HepG2 (cell line): ENCODE data around the gene RAN. TPM values are rescaled to one million over a fixed set of nuclear protein-coding genes. Genes with fewer than 3 reads are reported as not detected.

Experiments
- FOXJ3 ChIP-seq: sonication (generic); formaldehyde crosslinking; IDR thresholded peaks from 2 replicates; pipeline ENCODE4 v1.4.0; 2020; ENCODE audit warnings: missing genetic modification reagents, mild to moderate bottlenecking, borderline replicate concordance
- GABPA ChIP-seq, 2 experiments: IDR thresholded peaks; 2 replicates each; pipeline ENCODE4 v1.6.1; 2011 to 2016; ENCODE audit warnings: low read depth in 2 of 2, low read length in 1 of 2, missing biosample characterization in 1 of 2, missing genetic modification characterization in 1 of 2
- MAFF ChIP-seq: IDR thresholded peaks from 2 replicates; pipeline ENCODE4 v1.6.1; 2011; ENCODE audit warnings: low read depth, low read length, improper control_type of control experiment
- ONECUT2 ChIP-seq: sonication (generic); formaldehyde crosslinking; IDR thresholded peaks from 2 replicates; pipeline ENCODE4 v1.4.0; 2020; ENCODE audit warnings: missing genetic modification reagents
- ZFAT ChIP-seq: sonication (generic); formaldehyde crosslinking; conservative IDR thresholded peaks from 2 replicates; pipeline ENCODE4 v1.8.1; 2023; ENCODE audit warnings: missing genetic modification reagents, inconsistent platforms
- ZNF121 ChIP-seq: sonication (generic); formaldehyde crosslinking; IDR thresholded peaks from 2 replicates; pipeline ENCODE4 v1.5.0; 2020; ENCODE audit warnings: mild to moderate bottlenecking, missing genetic modification reagents
- ZNF782 ChIP-seq: sonication (generic); formaldehyde crosslinking; IDR thresholded peaks from 2 replicates; pipeline ENCODE4 v1.4.0; 2020; ENCODE audit warnings: missing genetic modification reagents, mild to moderate bottlenecking, borderline replicate concordance
- polyA plus RNA-seq, 8 experiments: library from polyadenylated mRNA; depleted of rRNA in 3 of 8; stranded (reverse) in 7 of 8; unstranded in 1 of 8; fragments of >200 nt; fragmentation: Illumina TruSeq in 4 of 8; extraction: Trizol in 4 of 8; gene quantifications; 2 replicates each; pipeline versions ENCODE4 v1.2.1 to v1.2.3, GENCODE V29; 2011 to 2016; ENCODE audit warnings: low read depth in 4 of 8, missing spikeins in 1 of 8, mixed read lengths in 1 of 8; ENCODE audit not compliant: insufficient read depth in 1 of 8
- total RNA-seq, 5 experiments: library from RNA; depleted of rRNA; stranded (reverse); fragments of >200 nt; fragmentation: Illumina TruSeq; extraction: Trizol; gene quantifications; 2 replicates each; pipeline ENCODE4 v1.2.3, GENCODE V29; 2016; ENCODE audit warnings: low read depth in 1 of 5
- TF ChIP-seq, protein P1 (sequence below): sonication (generic); formaldehyde crosslinking; IDR thresholded peaks from 2 replicates; pipeline ENCODE4 v1.4.0; 2020; ENCODE audit warnings: mild to moderate bottlenecking, missing genetic modification reagents
- TF ChIP-seq, protein P2 (sequence below): sonication (generic); formaldehyde crosslinking; conservative IDR thresholded peaks from 2 replicates; pipeline ENCODE4 v1.4.0; 2020; ENCODE audit warnings: missing genetic modification reagents
- TF ChIP-seq, protein P3 (sequence below): sonication (generic); formaldehyde crosslinking; conservative IDR thresholded peaks from 2 replicates; pipeline ENCODE4 v1.4.0; 2020; ENCODE audit warnings: mild to moderate bottlenecking, missing genetic modification reagents, moderate library complexity
- TF ChIP-seq, protein P4 (sequence below): sonication (generic); formaldehyde crosslinking; IDR thresholded peaks from 2 replicates; pipeline ENCODE4; 2020; ENCODE audit warnings: missing genetic modification reagents, mild to moderate bottlenecking, borderline replicate concordance
- TF ChIP-seq, protein P5 (sequence below): sonication (generic); IDR thresholded peaks from 2 replicates; pipeline ENCODE4 v1.6.1; 2016; ENCODE audit warnings: low read depth, borderline replicate concordance

Gene RAN
- total and polyA plus RNA-seq, 2 of the 13 experiments (the other 11 are each of a cell fraction or from before 2014, with no cell fraction given): 1,335 to 1,630 TPM

DNA sequence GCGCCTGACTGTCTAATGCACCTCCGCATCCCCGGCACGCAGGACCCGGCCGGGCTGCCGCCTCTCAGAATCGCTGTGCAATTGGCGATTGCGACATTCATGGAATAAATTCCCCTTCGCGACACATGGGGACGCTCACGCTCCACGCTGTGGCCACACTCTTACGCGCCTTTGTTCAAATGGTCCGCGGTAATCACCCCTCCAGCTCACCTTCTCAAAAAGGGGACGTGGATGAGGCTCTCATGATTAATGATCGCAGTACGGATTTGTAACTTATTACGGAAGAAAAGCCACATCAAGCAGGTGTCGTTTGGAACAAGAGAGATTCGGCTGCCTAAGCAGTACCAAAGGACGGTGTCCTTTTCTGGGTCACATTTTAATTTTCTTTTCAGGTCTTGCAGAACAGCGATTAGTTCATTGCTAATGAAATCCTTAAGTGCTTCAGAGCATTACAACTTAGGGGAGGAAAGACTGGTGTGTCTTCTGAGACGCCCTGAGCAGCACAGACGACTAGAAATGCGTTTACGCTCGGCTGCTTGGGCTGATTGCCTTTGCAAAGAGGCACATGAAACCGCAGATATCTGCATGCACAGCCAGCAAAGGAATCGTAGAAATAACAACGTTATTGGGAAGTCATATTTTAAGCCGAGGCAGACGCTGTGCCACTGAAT is 44.5 kb downstream of the RAN start (continued):
- TF ChIP-seq, protein P1, sequence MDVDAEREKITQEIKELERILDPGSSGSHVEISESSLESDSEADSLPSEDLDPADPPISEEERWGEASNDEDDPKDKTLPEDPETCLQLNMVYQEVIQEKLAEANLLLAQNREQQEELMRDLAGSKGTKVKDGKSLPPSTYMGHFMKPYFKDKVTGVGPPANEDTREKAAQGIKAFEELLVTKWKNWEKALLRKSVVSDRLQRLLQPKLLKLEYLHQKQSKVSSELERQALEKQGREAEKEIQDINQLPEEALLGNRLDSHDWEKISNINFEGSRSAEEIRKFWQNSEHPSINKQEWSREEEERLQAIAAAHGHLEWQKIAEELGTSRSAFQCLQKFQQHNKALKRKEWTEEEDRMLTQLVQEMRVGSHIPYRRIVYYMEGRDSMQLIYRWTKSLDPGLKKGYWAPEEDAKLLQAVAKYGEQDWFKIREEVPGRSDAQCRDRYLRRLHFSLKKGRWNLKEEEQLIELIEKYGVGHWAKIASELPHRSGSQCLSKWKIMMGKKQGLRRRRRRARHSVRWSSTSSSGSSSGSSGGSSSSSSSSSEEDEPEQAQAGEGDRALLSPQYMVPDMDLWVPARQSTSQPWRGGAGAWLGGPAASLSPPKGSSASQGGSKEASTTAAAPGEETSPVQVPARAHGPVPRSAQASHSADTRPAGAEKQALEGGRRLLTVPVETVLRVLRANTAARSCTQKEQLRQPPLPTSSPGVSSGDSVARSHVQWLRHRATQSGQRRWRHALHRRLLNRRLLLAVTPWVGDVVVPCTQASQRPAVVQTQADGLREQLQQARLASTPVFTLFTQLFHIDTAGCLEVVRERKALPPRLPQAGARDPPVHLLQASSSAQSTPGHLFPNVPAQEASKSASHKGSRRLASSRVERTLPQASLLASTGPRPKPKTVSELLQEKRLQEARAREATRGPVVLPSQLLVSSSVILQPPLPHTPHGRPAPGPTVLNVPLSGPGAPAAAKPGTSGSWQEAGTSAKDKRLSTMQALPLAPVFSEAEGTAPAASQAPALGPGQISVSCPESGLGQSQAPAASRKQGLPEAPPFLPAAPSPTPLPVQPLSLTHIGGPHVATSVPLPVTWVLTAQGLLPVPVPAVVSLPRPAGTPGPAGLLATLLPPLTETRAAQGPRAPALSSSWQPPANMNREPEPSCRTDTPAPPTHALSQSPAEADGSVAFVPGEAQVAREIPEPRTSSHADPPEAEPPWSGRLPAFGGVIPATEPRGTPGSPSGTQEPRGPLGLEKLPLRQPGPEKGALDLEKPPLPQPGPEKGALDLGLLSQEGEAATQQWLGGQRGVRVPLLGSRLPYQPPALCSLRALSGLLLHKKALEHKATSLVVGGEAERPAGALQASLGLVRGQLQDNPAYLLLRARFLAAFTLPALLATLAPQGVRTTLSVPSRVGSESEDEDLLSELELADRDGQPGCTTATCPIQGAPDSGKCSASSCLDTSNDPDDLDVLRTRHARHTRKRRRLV (CRISPR knock-in tag): no peak
- TF ChIP-seq, protein P2, sequence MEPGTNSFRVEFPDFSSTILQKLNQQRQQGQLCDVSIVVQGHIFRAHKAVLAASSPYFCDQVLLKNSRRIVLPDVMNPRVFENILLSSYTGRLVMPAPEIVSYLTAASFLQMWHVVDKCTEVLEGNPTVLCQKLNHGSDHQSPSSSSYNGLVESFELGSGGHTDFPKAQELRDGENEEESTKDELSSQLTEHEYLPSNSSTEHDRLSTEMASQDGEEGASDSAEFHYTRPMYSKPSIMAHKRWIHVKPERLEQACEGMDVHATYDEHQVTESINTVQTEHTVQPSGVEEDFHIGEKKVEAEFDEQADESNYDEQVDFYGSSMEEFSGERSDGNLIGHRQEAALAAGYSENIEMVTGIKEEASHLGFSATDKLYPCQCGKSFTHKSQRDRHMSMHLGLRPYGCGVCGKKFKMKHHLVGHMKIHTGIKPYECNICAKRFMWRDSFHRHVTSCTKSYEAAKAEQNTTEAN (CRISPR knock-in tag): no peak
- TF ChIP-seq MAFF: no peak
- TF ChIP-seq, protein P3, sequence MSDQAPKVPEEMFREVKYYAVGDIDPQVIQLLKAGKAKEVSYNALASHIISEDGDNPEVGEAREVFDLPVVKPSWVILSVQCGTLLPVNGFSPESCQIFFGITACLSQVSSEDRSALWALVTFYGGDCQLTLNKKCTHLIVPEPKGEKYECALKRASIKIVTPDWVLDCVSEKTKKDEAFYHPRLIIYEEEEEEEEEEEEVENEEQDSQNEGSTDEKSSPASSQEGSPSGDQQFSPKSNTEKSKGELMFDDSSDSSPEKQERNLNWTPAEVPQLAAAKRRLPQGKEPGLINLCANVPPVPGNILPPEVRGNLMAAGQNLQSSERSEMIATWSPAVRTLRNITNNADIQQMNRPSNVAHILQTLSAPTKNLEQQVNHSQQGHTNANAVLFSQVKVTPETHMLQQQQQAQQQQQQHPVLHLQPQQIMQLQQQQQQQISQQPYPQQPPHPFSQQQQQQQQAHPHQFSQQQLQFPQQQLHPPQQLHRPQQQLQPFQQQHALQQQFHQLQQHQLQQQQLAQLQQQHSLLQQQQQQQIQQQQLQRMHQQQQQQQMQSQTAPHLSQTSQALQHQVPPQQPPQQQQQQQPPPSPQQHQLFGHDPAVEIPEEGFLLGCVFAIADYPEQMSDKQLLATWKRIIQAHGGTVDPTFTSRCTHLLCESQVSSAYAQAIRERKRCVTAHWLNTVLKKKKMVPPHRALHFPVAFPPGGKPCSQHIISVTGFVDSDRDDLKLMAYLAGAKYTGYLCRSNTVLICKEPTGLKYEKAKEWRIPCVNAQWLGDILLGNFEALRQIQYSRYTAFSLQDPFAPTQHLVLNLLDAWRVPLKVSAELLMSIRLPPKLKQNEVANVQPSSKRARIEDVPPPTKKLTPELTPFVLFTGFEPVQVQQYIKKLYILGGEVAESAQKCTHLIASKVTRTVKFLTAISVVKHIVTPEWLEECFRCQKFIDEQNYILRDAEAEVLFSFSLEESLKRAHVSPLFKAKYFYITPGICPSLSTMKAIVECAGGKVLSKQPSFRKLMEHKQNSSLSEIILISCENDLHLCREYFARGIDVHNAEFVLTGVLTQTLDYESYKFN: 0 out of 2 replicates have a peak, but pooled peaks have one; percentile 12
- no peak for TF ChIP-seq GABPA (IDR thresholded peaks at IDR 0.05; ENCODE audit: low read depth, low read length)
- TF ChIP-seq GABPA (CRISPR knock-in tag; IDR thresholded peaks at IDR 0.05; ENCODE audit: low read depth): no peak
- no peak for TF ChIP-seq ZFAT
- no peak for TF ChIP-seq ZNF782 (CRISPR knock-in tag)
- TF ChIP-seq FOXJ3 (CRISPR knock-in tag): no peak
- TF ChIP-seq, protein P4, sequence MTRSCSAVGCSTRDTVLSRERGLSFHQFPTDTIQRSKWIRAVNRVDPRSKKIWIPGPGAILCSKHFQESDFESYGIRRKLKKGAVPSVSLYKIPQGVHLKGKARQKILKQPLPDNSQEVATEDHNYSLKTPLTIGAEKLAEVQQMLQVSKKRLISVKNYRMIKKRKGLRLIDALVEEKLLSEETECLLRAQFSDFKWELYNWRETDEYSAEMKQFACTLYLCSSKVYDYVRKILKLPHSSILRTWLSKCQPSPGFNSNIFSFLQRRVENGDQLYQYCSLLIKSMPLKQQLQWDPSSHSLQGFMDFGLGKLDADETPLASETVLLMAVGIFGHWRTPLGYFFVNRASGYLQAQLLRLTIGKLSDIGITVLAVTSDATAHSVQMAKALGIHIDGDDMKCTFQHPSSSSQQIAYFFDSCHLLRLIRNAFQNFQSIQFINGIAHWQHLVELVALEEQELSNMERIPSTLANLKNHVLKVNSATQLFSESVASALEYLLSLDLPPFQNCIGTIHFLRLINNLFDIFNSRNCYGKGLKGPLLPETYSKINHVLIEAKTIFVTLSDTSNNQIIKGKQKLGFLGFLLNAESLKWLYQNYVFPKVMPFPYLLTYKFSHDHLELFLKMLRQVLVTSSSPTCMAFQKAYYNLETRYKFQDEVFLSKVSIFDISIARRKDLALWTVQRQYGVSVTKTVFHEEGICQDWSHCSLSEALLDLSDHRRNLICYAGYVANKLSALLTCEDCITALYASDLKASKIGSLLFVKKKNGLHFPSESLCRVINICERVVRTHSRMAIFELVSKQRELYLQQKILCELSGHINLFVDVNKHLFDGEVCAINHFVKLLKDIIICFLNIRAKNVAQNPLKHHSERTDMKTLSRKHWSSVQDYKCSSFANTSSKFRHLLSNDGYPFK: peak; percentile 54; the same call in 1 of the 2 replicates
- no peak for TF ChIP-seq ONECUT2
- TF ChIP-seq, protein P5, sequence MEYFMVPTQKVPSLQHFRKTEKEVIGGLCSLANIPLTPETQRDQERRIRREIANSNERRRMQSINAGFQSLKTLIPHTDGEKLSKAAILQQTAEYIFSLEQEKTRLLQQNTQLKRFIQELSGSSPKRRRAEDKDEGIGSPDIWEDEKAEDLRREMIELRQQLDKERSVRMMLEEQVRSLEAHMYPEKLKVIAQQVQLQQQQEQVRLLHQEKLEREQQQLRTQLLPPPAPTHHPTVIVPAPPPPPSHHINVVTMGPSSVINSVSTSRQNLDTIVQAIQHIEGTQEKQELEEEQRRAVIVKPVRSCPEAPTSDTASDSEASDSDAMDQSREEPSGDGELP: no peak
- TF ChIP-seq ZNF121 (CRISPR knock-in tag): no peak
